ENCODE measurements around the gene MAP1LC3B2. TPM values are rescaled to one million over a fixed set of nuclear protein-coding genes. Genes with fewer than 3 reads are reported as not detected.

Gene MAP1LC3B2
- total RNA-seq, result 0.40 and 0.44 TPM in 2 replicates

GRCh38 chr12:116559162-116559935 lies at the start of gene MAP1LC3B2:
Gene MAP1LC3B2 (plus strand): TSS chr12:116559381. CDS start chr12:116575943, 16,562 bp downstream.

Other genes with a start within 250 kb of the MAP1LC3B2 start
- 28.9 and 34.2 TPM in 2 replicates for gene SPRING1, start 178.7 kb downstream of the MAP1LC3B2 start, total RNA-seq
- 2.3 and 3.7 TPM in 2 replicates for gene RNFT2, start 178.9 kb downstream of the MAP1LC3B2 start, total RNA-seq